Uterus (tissue), 4 donors: ENCODE measurements around the gene EPB41L2. TPM values are rescaled to one million over a fixed set of nuclear protein-coding genes. Genes with fewer than 3 reads are reported as not detected.

Experiments
- DNase-seq, 2 donors: peaks; one replicate each; pipeline ENCODE4 v3.0.0-alpha.2; 2019 to 2020
- H3K27ac ChIP-seq, 2 donors: fragments of 200-600 bp; sonication (generic); 1 replicate in 1 of 2; 2 replicates in 1 of 2; pipeline ENCODE4 v1.5.1; 2016 to 2018
- H3K27me3 ChIP-seq, 2 donors: fragments of 200-600 bp; sonication (generic); one replicate each; pipeline ENCODE4 v1.5.1; 2018 to 2019; ENCODE audit warnings: control low read depth in 1 of 2
- H3K36me3 ChIP-seq, 2 donors: fragments of 200-600 bp; sonication (generic); one replicate each; pipeline ENCODE4 v1.5.1; 2019; ENCODE audit warnings: control low read depth in 1 of 2
- H3K4me1 ChIP-seq, 2 donors: fragments of 200-600 bp; sonication (generic); one replicate each; pipeline ENCODE4 v1.5.1; 2018 to 2019; ENCODE audit warnings: control low read depth in 1 of 2
- H3K4me3 ChIP-seq, 2 donors: fragments of 200-600 bp; sonication (generic); 1 replicate in 1 of 2; 2 replicates in 1 of 2; pipeline ENCODE4 v1.5.1; 2018 to 2019; ENCODE audit warnings: mild to moderate bottlenecking in 1 of 2
- H3K9me3 ChIP-seq, 2 donors: fragments of 200-600 bp; sonication (generic); one replicate each; pipeline ENCODE4 v1.5.1; 2019; ENCODE audit warnings: control low read depth in 1 of 2
- POLR2A ChIP-seq, 2 donors: fragments of 450-650 bp; IDR thresholded peaks; one replicate each; pipeline ENCODE4 v1.6.1; 2016; ENCODE audit warnings: antibody characterized with exemption in 2 of 2, mild to moderate bottlenecking in 1 of 2, moderate library complexity in 1 of 2
- intact Hi-C: fragments of 100-400 bp; cut with DNase I; formaldehyde crosslinking; loops from one replicate; pipeline ENCODE4 v1.15.1; 2023; ENCODE audit warnings: low total_unique reads
- total RNA-seq, 4 donors: library from RNA; depleted of rRNA in 3 of 4; stranded (reverse); fragments of >200 nt in 3 of 4; gene quantifications; one replicate each; pipeline versions ENCODE4 v1.1.0 to v1.2.4, GENCODE V29; 2014 to 2023
- TF ChIP-seq, protein P1 (sequence below), 4 experiments: fragments of 200-600 bp in 2 of 4; fragments of 450-650 bp in 2 of 4; sonication (generic) in 2 of 4; IDR thresholded peaks; one replicate each; pipeline ENCODE4 v1.5.1; 2016 to 2019; ENCODE audit warnings: antibody characterized with exemption in 4 of 4, mild to moderate bottlenecking in 2 of 4, moderate library complexity in 1 of 4
- donor health status: DM: yes; HTN: yes; CAD: no.

EPB41L2 gene
- total RNA-seq, 4 donors from 2014 or later: 72.5 to 237 (median 148) TPM

DNA sequence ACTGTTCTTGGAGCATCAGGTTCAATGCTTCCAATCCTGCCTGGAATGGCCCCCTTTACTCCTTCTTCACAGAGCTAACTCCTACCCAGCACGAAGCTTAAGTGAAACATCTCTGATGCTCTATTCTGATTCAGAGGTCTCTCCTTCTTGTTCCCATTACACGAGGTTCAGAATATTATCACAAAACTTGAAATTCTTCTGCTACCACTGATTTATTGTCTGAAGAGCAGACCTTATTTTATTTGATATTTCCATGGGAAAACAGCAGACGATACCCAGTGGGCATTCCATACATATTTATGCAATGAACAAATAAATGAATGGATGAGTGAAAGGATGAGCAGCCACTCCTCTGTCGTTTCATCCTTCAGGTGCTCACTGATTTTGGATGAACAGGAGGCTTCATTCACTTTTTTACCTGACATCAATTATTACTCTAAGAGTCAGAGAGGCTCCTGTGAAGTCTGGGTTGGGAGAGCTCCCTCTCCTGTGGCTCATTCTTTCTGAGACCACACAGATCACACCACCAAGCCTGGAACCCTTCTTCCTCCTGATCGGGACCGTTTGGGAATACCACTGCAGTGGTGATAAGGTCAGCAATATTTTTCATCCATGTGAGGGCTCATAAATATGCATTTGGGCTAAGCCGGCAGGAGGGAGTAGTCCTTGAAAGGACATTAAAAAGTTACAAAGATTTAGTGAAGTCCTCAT, 210.0 kb downstream of the EPB41L2 start:
- Histone ChIP-seq H3K4me1 (peaks cover 0 to 5% of the 10 kb centered on the region in 2 donors), H3K4me3 (no peak overlapping the region), H3K27ac (peak overlapping the region in 1 of 2 donors; percentile 33), H3K36me3 (no peaks in the 10 kb centered on the region), H3K27me3 (no peaks in the 10 kb centered on the region), H3K9me3 (no peaks in the 10 kb centered on the region)
- intact Hi-C loops: no loop called here
- DNase-seq: no peak
- TF ChIP-seq, protein P1, sequence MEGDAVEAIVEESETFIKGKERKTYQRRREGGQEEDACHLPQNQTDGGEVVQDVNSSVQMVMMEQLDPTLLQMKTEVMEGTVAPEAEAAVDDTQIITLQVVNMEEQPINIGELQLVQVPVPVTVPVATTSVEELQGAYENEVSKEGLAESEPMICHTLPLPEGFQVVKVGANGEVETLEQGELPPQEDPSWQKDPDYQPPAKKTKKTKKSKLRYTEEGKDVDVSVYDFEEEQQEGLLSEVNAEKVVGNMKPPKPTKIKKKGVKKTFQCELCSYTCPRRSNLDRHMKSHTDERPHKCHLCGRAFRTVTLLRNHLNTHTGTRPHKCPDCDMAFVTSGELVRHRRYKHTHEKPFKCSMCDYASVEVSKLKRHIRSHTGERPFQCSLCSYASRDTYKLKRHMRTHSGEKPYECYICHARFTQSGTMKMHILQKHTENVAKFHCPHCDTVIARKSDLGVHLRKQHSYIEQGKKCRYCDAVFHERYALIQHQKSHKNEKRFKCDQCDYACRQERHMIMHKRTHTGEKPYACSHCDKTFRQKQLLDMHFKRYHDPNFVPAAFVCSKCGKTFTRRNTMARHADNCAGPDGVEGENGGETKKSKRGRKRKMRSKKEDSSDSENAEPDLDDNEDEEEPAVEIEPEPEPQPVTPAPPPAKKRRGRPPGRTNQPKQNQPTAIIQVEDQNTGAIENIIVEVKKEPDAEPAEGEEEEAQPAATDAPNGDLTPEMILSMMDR (IDR thresholded peaks at IDR 0.05): no peak
- TF ChIP-seq POLR2A (IDR thresholded peaks at IDR 0.05): no peak

DNA sequence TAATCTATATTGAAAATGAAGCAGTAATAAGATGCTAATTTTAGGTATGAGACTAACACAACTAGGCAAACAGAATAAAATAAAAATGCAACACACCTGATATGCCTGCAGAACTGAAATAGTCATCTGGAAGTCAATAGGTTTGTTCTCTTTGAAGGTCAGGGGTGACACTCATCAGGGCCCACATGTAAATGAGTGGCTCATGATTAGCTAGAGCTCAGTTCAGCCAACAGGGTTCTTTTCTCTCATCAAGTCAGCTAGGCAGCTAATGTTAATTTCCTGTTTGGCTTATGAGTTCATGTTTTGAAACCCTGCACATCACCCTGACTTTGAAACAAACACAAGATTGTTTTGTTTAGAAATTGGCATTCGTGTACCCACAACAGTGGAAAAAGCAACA, 212.0 kb downstream of the EPB41L2 start:
- Histone ChIP-seq H3K4me1 (peaks cover 0 to 5% of the 10 kb centered on the region in 2 donors), H3K27ac (no peak overlapping the region), H3K27me3 (no peaks in the 10 kb centered on the region), H3K36me3 (no peaks in the 10 kb centered on the region), H3K9me3 (no peaks in the 10 kb centered on the region), H3K4me3 (no peak overlapping the region)
- DNase-seq: no peak
- TF ChIP-seq POLR2A (IDR thresholded peaks at IDR 0.05): no peak
- intact Hi-C loops: no loop called here

DNA sequence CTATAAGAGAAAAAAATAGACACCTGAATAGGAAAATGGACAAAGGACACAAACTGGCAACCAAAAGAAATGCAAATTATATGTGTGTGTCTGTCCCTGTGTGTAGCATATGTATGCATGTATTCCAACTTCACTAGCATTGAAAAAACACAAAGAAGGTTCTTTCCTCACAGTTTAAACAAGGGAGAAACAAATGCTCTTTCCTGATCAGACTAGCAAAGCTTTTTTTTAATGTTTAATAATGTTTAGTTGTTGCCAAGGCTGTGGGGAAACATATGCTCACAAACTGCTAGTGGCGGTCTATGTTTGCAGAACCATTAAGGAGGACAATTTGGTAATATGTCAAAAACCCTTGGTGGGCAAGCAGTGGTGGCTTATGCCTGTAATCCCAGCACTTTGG, 213.5 kb downstream of the EPB41L2 start:
- DNase-seq: no peak
- no peaks in the 10 kb centered on the region for H3K9me3 ChIP-seq
- intact Hi-C loops: loop anchor here (10.0 kb wide), 1 partner anchor 525 kb away; no protein-coding TSS in a partner anchor
- no peak overlapping the region for H3K4me3 ChIP-seq
- no peak overlapping the region for H3K27ac ChIP-seq
- no peaks in the 10 kb centered on the region for H3K36me3 ChIP-seq
- H3K27me3 ChIP-seq: no peaks in the 10 kb centered on the region
- TF ChIP-seq, protein P1 (IDR thresholded peaks at IDR 0.05): no peak
- no peak for TF ChIP-seq POLR2A (IDR thresholded peaks at IDR 0.05)
- peaks cover 0 to 5% of the 10 kb centered on the region in 2 donors for H3K4me1 ChIP-seq

DNA sequence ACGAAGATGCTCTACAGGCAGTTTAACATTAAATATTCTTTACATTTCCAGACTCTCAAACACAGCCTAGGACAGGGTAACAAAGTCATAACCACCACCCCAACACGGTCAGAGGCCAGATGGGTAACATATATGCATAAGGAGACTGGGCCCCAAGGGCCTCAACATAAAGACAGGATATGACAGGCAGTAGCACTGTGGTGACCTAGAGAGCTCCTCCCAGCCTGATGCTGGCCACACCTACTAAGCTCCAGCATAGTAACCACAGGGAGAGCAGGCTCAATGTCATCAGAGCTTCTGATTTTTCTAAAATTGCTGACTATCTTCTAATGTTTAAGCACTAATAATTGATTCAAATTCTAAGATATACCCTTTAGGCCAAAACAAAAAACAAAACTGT, 214.1 kb downstream of the EPB41L2 start:
- Histone ChIP-seq H3K9me3 (no peaks in the 10 kb centered on the region), H3K36me3 (no peaks in the 10 kb centered on the region), H3K4me1 (peaks cover 0 to 5% of the 10 kb centered on the region in 2 donors), H3K27me3 (no peaks in the 10 kb centered on the region), H3K4me3 (no peak overlapping the region), H3K27ac (no peak overlapping the region)
- no peak for DNase-seq
- no peak for TF ChIP-seq POLR2A (IDR thresholded peaks at IDR 0.05)
- TF ChIP-seq, protein P1 (IDR thresholded peaks at IDR 0.05): no peak
- intact Hi-C loops: loop anchor here (10.0 kb wide), 1 partner anchor 524 kb away; no protein-coding TSS in a partner anchor

DNA sequence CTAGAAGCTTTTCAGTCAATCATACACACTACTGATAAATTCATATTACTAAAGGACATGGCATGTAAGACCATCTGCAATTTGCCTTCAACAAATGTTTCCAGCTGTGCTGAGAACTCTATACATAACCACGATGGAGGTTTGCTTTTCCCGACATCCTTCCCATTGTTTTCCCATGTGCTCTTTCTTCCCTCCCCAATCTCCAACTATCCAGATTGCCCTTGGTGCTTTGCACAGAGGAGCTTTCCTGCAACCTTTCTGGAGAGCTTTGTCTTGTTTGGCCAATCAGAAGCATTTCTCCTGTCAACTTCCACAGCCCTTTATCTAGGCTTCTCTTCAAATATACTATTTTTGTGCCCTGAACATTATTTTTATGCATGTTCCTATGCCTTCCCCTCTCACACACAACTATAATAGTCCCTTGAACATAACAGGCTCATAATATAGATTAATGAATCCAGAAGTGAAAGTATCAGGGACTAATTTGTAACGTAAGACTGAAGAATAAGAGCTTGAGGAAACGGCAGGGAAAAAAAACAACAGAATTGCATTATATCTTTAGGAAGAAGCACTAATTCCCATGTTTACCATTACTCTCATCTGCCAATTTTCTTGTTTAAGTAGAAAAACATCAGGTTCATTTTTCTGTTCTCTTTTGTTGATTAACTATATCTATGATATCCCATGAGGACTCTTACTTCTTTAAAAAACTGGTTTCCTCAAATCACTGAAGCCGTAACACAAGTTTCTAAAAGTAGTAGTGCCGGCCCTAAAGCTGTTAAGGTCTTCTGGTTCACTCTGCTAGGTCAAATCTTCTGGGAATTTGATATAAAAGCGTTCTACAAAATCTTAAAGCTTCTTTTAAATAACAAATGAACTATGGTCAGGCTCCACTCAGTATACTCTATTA, 215.8 kb downstream of the EPB41L2 start:
- H3K4me1 ChIP-seq: peaks cover 0 to 6% of the 10 kb centered on the region in 2 donors
- H3K36me3 ChIP-seq: no peaks in the 10 kb centered on the region
- TF ChIP-seq POLR2A (IDR thresholded peaks at IDR 0.05): no peak
- TF ChIP-seq, protein P1 (IDR thresholded peaks at IDR 0.05): no peak
- peak overlapping the region in 1 of 2 donors; percentile 44 for H3K27ac ChIP-seq
- no peaks in the 10 kb centered on the region for H3K27me3 ChIP-seq
- no peaks in the 10 kb centered on the region for H3K9me3 ChIP-seq
- no peak for DNase-seq
- intact Hi-C loops: loop anchor here (10.0 kb wide), 1 partner anchor 522 kb away; no protein-coding TSS in a partner anchor
- peak overlapping the region in 1 of 2 donors; percentile 11 for H3K4me3 ChIP-seq
